OCI-LY7 (cell line): ENCODE measurements around the gene FRMPD1. TPM values are rescaled to one million over a fixed set of nuclear protein-coding genes. Genes with fewer than 3 reads are reported as not detected.

ENCODE experiments used
- BruUV-seq: library from RNA; stranded (reverse); fragments of 400-500 nt; replicated peaks from 2 replicates; lab custom pipeline; 2021; lab: Mats Ljungman, UMichigan
- CTCF ChIA-PET: fragments of 300-600 bp; sonication (Branson Sonifier 250); formaldehyde crosslinking; loops from one replicate; lab custom pipeline; 2022; ENCODE audit warnings: antibody characterized with exemption; ENCODE audit not compliant: unreplicated experiment; lab: Charles Lee
- POLR2A ChIA-PET: fragments of 300-600 bp; sonication (Branson Sonifier 250); formaldehyde crosslinking; loops from one replicate; lab custom pipeline; 2022; ENCODE audit warnings: antibody characterized with exemption; lab: Charles Lee
- DNase-seq: peaks from one replicate; pipeline ENCODE4 v3.0.0-alpha.2; 2015; ENCODE audit warnings: low spot score
- H2AFZ ChIP-seq: fragments of 200-600 bp; sonication (generic), shearing (Covaris generic); 2 replicates; pipeline ENCODE4 v1.6.1; 2014; ENCODE audit warnings: mild to moderate bottlenecking, antibody characterized with exemption, low read length, moderate library complexity
- H3K27ac ChIP-seq: fragments of 200-600 bp; sonication (generic); 2 replicates; pipeline ENCODE4 v1.5.1; 2014; ENCODE audit warnings: mixed run types, low read depth, mild to moderate bottlenecking, moderate library complexity, low read length, inconsistent platforms; ENCODE audit not compliant: poor library complexity, severe bottlenecking
- H3K36me3 ChIP-seq: fragments of 200-600 bp; sonication (generic); 2 replicates; pipeline ENCODE4 v1.6.1; 2014; ENCODE audit warnings: mild to moderate bottlenecking, antibody characterized with exemption, low read length, moderate library complexity, mixed read lengths; ENCODE audit not compliant: insufficient read depth
- H3K4me1 ChIP-seq: fragments of 200-600 bp; sonication (generic); 2 replicates; pipeline ENCODE4 v1.5.1; 2014; ENCODE audit warnings: mild to moderate bottlenecking, low read length; ENCODE audit not compliant: insufficient read depth, poor library complexity, severe bottlenecking
- H3K4me2 ChIP-seq: fragments of 200-600 bp; sonication (generic); 2 replicates; pipeline ENCODE4 v1.6.1; 2014; ENCODE audit warnings: mild to moderate bottlenecking, low read length
- H3K4me3 ChIP-seq: fragments of 200-600 bp; sonication (generic); 2 replicates; pipeline ENCODE4 v1.5.1; 2014; ENCODE audit warnings: mild to moderate bottlenecking, low read depth, low read length; ENCODE audit not compliant: poor library complexity, severe bottlenecking
- H3K79me2 ChIP-seq: fragments of 200-600 bp; sonication (generic); 2 replicates; pipeline ENCODE4 v1.6.1; 2016; ENCODE audit warnings: low read depth, mild to moderate bottlenecking, low read length, moderate library complexity, mixed read lengths; ENCODE audit not compliant: insufficient read depth
- H3K9me2 ChIP-seq: fragments of 200-600 bp; sonication (generic); 2 replicates; pipeline ENCODE4 v1.6.1; 2016; ENCODE audit warnings: mild to moderate bottlenecking, low read length, mixed read lengths; ENCODE audit not compliant: insufficient read depth
- H3K9me3 ChIP-seq: fragments of 200-600 bp; sonication (generic); 2 replicates; pipeline ENCODE4 v1.6.1; 2014; ENCODE audit warnings: mild to moderate bottlenecking, mixed run types, low read length, mixed read lengths
- H4K20me1 ChIP-seq: fragments of 200-600 bp; sonication (generic); 2 replicates; pipeline ENCODE4 v1.6.1; 2014; ENCODE audit warnings: mild to moderate bottlenecking, antibody characterized with exemption, low read length, moderate library complexity, mixed read lengths; ENCODE audit not compliant: insufficient read depth
- EZH2phosphoT487 ChIP-seq: fragments of 200-600 bp; sonication (generic); IDR thresholded peaks from 2 replicates; pipeline ENCODE4 v1.6.1; 2018; ENCODE audit warnings: low read depth, borderline replicate concordance, mild to moderate bottlenecking, mixed run types, antibody characterized with exemption, low read length, moderate library complexity, mixed read lengths
- intact Hi-C: fragments of 100-400 bp; cut with micrococcal nuclease; formaldehyde crosslinking; loops from one replicate; pipeline ENCODE4 v1.10.0; 2022; ENCODE audit not compliant: unreplicated experiment
- total RNA-seq, 2 experiments: library from RNA; depleted of rRNA in 1 of 2; stranded (reverse); fragments of >200 nt in 1 of 2; shearing (Covaris generic) in 1 of 2; gene quantifications; 2 replicates each; pipeline ENCODE4 v1.2.3, GENCODE V29; 2014 to 2022
- TF ChIP-seq, protein P1 (sequence below): fragments of 200-600 bp; sonication (generic); conservative IDR thresholded peaks from 2 replicates; pipeline ENCODE4 v1.5.1; 2014; ENCODE audit warnings: mild to moderate bottlenecking, antibody characterized with exemption, low read length, moderate library complexity, mixed read lengths

The FRMPD1 gene
- total RNA-seq, 2 experiments from 2014 or later = not detected

DNA sequence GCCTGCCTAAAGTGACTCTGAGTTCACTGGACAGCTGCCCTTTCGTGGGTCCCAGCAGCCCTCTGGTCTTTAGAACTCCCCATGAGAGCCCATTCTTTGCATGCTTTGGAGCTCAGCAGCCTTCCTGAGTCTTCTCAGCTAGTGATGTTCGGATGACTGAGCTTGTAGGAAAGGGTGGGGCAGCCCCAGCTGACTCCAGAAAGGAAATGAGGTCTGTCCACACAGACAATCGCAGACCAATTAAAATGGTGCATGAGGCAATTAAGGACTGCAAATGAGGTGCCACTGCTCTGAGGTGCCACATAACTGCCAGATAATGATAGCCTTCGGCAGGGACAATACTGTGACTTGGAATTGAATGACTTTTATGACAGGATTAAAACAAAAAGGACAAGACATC lies 32.9 kb upstream of the FRMPD1 start:
- H3K79me2 ChIP-seq = no peaks in the 10 kb centered on the region
- no peaks in the 10 kb centered on the region for H3K9me3 ChIP-seq
- H3K36me3 ChIP-seq = no peaks in the 10 kb centered on the region
- H3K4me3 ChIP-seq = no peak overlapping the region
- no peak overlapping the region for H3K27ac ChIP-seq
- H3K4me2 ChIP-seq = no peak overlapping the region
- no peak for DNase-seq
- TF ChIP-seq, protein P1, sequence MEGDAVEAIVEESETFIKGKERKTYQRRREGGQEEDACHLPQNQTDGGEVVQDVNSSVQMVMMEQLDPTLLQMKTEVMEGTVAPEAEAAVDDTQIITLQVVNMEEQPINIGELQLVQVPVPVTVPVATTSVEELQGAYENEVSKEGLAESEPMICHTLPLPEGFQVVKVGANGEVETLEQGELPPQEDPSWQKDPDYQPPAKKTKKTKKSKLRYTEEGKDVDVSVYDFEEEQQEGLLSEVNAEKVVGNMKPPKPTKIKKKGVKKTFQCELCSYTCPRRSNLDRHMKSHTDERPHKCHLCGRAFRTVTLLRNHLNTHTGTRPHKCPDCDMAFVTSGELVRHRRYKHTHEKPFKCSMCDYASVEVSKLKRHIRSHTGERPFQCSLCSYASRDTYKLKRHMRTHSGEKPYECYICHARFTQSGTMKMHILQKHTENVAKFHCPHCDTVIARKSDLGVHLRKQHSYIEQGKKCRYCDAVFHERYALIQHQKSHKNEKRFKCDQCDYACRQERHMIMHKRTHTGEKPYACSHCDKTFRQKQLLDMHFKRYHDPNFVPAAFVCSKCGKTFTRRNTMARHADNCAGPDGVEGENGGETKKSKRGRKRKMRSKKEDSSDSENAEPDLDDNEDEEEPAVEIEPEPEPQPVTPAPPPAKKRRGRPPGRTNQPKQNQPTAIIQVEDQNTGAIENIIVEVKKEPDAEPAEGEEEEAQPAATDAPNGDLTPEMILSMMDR = no peak
- ChIA-PET POLR2A (no interaction called here), CTCF (no interaction called here)
- intact Hi-C loops = no loop called here
- H3K4me1 ChIP-seq = peaks cover 6% of the 10 kb centered on the region
- H2AFZ ChIP-seq = no peak overlapping the region
- no peaks in the 10 kb centered on the region for H3K9me2 ChIP-seq
- no peaks in the 10 kb centered on the region for H4K20me1 ChIP-seq
- BruUV-seq = no TSS peak

DNA sequence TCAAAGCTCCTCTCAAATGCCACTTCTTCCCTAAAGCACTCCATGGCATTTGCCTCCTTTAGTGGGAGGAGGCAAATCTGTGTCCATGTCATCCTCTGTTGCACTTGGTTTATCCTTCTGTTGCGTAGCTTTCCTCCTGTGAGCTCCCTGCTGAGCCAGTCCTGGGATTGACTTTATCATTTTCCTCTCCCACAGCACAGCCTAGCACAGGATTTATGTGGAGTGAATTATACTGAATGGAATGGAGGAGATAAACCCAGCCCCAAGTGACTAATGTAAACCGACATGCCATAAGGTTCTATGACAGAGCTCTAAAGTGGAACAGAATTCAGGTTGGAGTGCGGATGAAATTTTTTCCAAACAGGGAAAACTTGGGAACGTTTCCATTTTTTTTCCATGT lies 31.9 kb upstream of the FRMPD1 start:
- H3K4me2 ChIP-seq = no peak overlapping the region
- TF ChIP-seq, protein P1 = no peak
- no peak for TF ChIP-seq EZH2phosphoT487
- no peak overlapping the region for H3K4me3 ChIP-seq
- no peak overlapping the region for H3K27ac ChIP-seq
- CTCF ChIA-PET = no interaction called here
- no TSS peak for BruUV-seq
- no peaks in the 10 kb centered on the region for H3K79me2 ChIP-seq
- H3K36me3 ChIP-seq = no peaks in the 10 kb centered on the region
- peaks cover 6% of the 10 kb centered on the region for H3K4me1 ChIP-seq
- DNase-seq = no peak
- no peaks in the 10 kb centered on the region for H4K20me1 ChIP-seq
- no peaks in the 10 kb centered on the region for H3K9me2 ChIP-seq
- intact Hi-C loops = no loop called here
- no peaks in the 10 kb centered on the region for H3K9me3 ChIP-seq
- H2AFZ ChIP-seq = no peak overlapping the region
- POLR2A ChIA-PET = interaction anchor here (0.6 to 1.0 kb wide), 3 partner anchors 11 to 15 kb away, joined by 3 to 5 read pairs (median 3); no protein-coding TSS in a partner anchor

DNA sequence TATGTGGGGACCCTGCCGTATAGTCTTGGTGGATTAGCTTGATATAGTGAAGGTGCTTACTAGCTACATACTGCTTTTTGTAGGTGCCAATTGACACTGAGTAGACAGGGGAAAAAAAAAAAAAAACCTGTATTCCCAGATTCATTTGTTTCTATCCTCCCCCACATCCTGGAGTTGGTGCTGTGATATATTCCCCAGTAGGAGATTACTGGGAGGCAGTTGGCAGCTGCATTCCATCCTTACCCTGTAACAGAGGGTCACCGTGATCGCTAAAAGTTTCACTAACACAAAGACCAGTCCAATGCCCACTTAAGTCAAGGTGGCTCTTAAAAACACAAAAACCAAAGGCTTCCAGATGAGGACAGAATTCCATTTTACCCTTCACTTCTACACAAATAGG lies 30.9 kb upstream of the FRMPD1 start:
- Histone ChIP-seq H4K20me1 (no peaks in the 10 kb centered on the region), H2AFZ (no peak overlapping the region), H3K36me3 (no peaks in the 10 kb centered on the region), H3K79me2 (no peaks in the 10 kb centered on the region), H3K9me3 (no peaks in the 10 kb centered on the region), H3K4me2 (no peak overlapping the region), H3K9me2 (no peaks in the 10 kb centered on the region), H3K4me1 (peaks cover 6% of the 10 kb centered on the region), H3K4me3 (no peak overlapping the region), H3K27ac (no peak overlapping the region)
- intact Hi-C loops = no loop called here
- BruUV-seq = no TSS peak
- ChIA-PET POLR2A (interaction anchor here (0.6 to 1.0 kb wide), 4 partner anchors 12 to 878 kb away, joined by 3 to 5 read pairs (median 3); no protein-coding TSS in a partner anchor), CTCF (no interaction called here)
- TF ChIP-seq EZH2phosphoT487 = no peak
- TF ChIP-seq, protein P1 = no peak
- no peak for DNase-seq
